Bronchial epithelial cell (primary cell): ENCODE measurements around the gene PFKFB3. TPM values are rescaled to one million over a fixed set of nuclear protein-coding genes. Genes with fewer than 3 reads are reported as not detected.

Experiments used
- DNase-seq: peaks from one replicate; pipeline ENCODE4 v3.0.0-alpha.2; 2010; ENCODE audit warnings: low read depth
- FAIRE-seq: peaks from 2 replicates; lab custom pipeline; 2011; peaks lifted over from hg19 to GRCh38; lab: Jason Lieb, UNC
- H3K27me3 ChIP-seq: 2 replicates; pipeline ENCODE4 v1.5.1; 2011; ENCODE audit warnings: low read length; ENCODE audit not compliant: control insufficient read depth, insufficient read depth
- H3K36me3 ChIP-seq: 2 replicates; pipeline ENCODE4 v1.5.1; 2011; ENCODE audit warnings: low read length; ENCODE audit not compliant: control insufficient read depth, insufficient read depth
- H3K4me3 ChIP-seq: 2 replicates; pipeline ENCODE4 v1.5.1; 2011; ENCODE audit warnings: mild to moderate bottlenecking, low read depth, low read length, control low read depth
- CTCF ChIP-seq: IDR thresholded peaks from 2 replicates; pipeline ENCODE4 v1.5.1; 2011; ENCODE audit warnings: mild to moderate bottlenecking, moderate library complexity, low read length, control low read depth, inconsistent platforms; ENCODE audit not compliant: insufficient read depth, severe bottlenecking
- total RNA-seq: library from RNA; depleted of rRNA; stranded (reverse); fragments of >200 nt; gene quantifications from 2 replicates; pipeline ENCODE4 v1.2.1, GENCODE V29; 2014

PFKFB3 gene
- total RNA-seq, 1 donor from 2014 or later = 18.7 TPM

- peak; percentile 99 for DNase-seq
- no peaks in the 10 kb centered on the region for H3K36me3 ChIP-seq
- no peaks in the 10 kb centered on the region for H3K27me3 ChIP-seq
- no peak overlapping the region for H3K4me3 ChIP-seq
- FAIRE-seq = peak; percentile 97
- no peak for TF ChIP-seq CTCF
Observed at GRCh38 chr10:6275022-6275997, 72.6 kb downstream of the PFKFB3 start.

DNA sequence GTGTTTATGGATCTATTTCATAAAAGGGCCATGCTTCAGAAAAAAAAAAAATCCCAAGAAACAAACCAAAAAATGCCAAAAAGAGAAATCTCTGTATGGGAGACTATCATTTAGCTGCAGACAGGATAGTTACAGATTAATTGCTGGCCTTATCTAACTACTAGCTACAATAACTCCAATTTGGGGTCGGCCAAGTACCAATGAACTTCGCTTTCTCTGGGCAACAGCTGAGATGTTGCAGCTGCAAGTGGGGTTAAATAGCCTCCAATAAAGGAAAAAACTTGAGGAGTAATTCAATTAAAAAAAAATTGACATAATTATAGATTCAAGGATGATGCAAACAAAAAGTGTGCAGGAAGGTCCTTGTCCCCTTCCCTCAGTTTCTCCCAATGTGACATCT lies 73.6 kb downstream of the PFKFB3 start:
- no peak for DNase-seq
- Histone ChIP-seq H3K27me3 (no peaks in the 10 kb centered on the region), H3K36me3 (no peaks in the 10 kb centered on the region), H3K4me3 (no peak overlapping the region)
- FAIRE-seq = no peak
- TF ChIP-seq CTCF = no peak

GRCh38 chr10:6278519-6279120 lies 75.9 kb downstream of the PFKFB3 start:
- Histone ChIP-seq H3K36me3 (no peaks in the 10 kb centered on the region), H3K27me3 (no peaks in the 10 kb centered on the region), H3K4me3 (no peak overlapping the region)
- FAIRE-seq = no peak
- TF ChIP-seq CTCF = no peak
- DNase-seq = no peak

- peak; percentile 55 for DNase-seq
- TF ChIP-seq CTCF = no peak
- FAIRE-seq = no peak
Observed at GRCh38 chr10:6279540-6280267, 77.0 kb downstream of the PFKFB3 start.

DNA sequence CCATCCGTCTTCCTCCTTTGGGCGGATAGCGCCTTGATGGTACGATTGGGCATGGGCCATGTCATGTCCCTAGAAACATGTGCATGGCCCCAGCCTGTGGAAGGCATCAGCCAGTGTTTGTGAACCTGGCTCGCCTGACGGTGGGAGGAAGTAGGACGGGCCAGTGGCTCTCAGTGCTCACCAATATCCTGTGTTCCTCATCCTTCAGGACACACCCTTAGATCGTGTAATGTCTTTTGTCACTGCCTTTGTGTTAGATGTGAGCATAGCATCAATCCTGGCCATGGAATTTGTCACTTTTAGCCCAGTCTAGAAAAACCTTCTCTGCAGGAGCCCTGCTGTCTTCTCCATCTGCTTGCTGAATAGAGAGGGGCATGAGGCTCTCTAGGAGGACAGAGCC lies 77.6 kb downstream of the PFKFB3 start:
- no peak for DNase-seq
- no peak for TF ChIP-seq CTCF
- H3K36me3 ChIP-seq = no peaks in the 10 kb centered on the region

More at GRCh38 chr10:6279540-6280267, 77.0 kb downstream of the PFKFB3 start:
- Histone ChIP-seq H3K36me3 (no peaks in the 10 kb centered on the region), H3K27me3 (no peaks in the 10 kb centered on the region), H3K4me3 (no peak overlapping the region)

More for the DNA sequence above, 77.6 kb downstream of the PFKFB3 start:
- Histone ChIP-seq H3K4me3 (no peak overlapping the region), H3K27me3 (no peaks in the 10 kb centered on the region)
- FAIRE-seq = no peak
